CD4-positive, alpha-beta T cell treated with Interleukin-15 for 1 hour (primary cell): ENCODE results near the gene ODAM.
"Not testable (repeated sequence)": the region's sequence is repeated elsewhere in the genome, so short reads cannot be mapped to it uniquely, and the experiment has no call there.

ENCODE experiments used
- DNase-seq: peaks from one replicate; pipeline ENCODE4 v3.0.0-alpha.2; 2020

Gene ODAM

DNA sequence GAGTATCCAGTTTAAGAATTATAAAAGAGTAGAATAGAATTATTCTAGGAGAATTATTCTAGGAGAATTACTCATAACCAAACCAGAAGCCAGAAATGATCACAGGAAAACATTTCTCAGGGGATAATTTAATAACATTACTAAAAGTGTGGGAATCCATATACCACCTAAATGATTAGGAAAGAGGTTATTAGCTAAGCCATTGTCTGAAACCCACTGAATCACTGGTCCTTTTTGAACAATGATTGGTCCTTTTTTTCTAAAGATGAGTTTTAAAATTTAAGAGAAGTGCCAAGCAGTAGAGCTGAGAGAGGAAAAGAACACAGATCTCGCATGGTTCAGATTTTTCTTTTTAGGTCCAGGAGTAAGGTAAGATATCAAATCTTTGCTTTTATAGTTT, at the start of gene ODAM:
Gene ODAM, plus strand, starts transcription at position 301 of the 400 bp plus-strand sequence. CDS start 819 bp downstream, outside the sequence.
- no peak for DNase-seq

GRCh38 chr4:70151271-70151670, 44.3 kb upstream of the ODAM start:
- DNase-seq: no peak

GRCh38 chr4:70152088-70152487, 43.4 kb upstream of the ODAM start:
- DNase-seq: no peak

DNA sequence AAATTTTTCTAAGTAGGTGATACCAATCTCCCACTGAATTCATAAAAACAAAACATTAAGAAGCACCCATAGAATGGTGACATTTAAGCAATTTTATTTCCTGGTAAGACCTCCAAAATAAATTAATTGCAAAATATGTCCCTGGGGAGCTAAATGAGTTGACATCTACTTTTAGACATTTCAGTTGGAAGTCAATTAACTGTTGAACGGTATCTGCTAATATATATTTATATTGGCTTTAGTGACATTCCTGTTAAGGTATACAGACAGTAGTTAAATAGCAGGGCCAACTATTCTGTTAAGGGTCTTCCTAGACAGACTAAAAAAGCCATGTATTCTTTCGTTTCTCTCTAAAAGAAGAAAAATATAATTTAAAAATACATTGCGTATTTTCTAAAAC, 41.6 kb upstream of the ODAM start, which contains the start of gene PRR27:
Gene PRR27, plus strand, starts transcription at position 301 of the 400 bp plus-strand sequence. CDS start 139 bp downstream, outside the sequence.
- no peak for DNase-seq

- DNase-seq: no peak
Measured at GRCh38 chr4:70158576-70158975, 36.9 kb upstream of the ODAM start.

GRCh38 chr4:70177090-70177489, 18.4 kb upstream of the ODAM start:
- DNase-seq: no peak

DNA sequence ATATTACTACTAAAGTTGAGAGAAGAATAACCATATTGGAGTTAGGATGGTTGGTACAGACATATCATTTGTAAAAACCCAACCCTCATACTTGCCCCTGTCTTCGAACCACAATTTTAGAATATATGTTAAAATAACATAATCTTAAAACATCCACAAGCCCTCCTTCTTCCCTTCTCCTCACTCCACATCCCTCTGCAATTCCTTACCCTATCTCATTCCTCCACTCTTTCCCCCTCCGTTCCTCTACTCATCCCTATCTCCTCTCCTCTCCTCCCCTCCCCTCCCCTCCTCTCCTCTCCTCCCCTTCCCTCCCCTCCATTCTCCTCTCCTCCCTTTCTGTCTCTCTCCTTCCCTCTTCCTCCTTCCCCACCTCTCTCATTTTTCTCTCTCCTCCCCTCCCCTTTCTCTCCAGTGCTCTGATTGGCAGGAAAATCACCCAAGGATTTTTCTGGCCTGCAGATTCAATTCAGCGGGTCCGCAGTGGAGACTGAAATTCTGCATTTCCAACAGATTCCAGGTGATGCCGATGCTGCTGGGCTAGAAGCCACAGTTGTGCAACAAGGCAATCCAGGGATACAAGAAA, 17.4 kb upstream of the ODAM start:
- no peak for DNase-seq

GRCh38 chr4:70179811-70180210, 15.7 kb upstream of the ODAM start:
- no peak for DNase-seq

- no peak for DNase-seq
Measured at GRCh38 chr4:70181864-70182263, 13.7 kb upstream of the ODAM start.

DNA sequence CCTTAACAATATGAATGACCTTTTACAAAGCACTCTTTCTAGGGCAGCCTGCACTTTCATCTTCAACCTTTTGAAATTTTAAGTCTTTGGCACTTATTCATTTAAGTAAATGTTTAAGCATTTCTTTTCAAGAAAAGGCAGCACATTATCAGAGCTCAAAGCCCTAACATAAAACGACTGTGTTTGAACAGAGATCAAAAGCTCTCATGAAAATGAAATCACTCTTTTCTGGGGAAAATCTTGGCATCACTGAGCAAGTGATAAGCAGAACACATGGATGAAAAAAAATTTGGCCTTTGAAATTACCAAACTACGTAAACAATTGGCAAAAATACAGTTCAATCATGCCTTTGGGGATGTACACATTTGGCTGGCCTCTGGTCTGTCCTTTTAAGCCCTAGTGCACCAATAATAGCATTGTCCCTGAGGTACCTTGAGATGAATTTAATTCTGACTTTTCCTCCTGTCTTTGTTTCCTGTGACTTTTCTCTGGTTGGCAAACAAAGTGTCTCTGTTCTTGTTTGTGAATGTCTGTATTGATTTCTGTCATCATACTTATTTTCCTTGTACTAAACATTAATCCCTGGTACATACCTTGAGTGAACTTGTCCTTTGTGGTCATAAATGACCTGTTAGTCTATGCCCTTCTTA, 12.9 kb upstream of the ODAM start:
- no peak for DNase-seq

- DNase-seq: no peak
Measured at GRCh38 chr4:70183168-70183939, 12.2 kb upstream of the ODAM start.

DNA sequence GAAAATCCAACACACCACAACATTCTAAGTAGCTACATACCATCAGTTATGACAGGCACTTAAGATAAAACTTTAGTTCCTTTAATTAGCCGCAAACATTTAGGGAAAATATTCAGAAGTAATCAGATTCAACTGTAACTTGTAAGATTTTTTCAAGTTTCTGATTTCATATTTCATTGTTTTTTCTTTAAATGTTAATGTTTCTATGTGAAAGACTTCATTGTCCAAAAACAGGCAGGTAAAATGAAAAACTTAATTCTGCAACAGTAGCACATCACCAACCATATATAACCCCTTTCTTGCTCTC, 11.6 kb upstream of the ODAM start:
- no peak for DNase-seq

DNA sequence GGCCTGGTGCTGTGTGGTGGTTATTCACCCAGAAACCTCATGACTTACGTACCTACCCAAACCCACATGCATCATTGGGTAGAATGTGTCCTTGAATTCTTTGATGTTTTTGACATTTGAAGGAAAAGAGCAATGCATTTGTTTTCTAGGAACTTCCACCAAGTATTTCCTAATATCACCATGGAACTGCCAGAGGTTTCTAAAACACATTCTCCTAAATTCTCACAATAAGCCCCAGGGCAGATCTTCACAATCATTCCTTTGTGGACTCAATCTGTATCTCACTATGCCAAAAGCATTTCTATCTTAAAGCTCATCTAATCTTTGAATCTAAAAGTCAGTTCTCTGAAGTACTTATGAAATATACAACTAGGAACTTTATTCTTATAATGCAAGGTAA, 8.3 kb upstream of the ODAM start:
- DNase-seq: no peak

DNA sequence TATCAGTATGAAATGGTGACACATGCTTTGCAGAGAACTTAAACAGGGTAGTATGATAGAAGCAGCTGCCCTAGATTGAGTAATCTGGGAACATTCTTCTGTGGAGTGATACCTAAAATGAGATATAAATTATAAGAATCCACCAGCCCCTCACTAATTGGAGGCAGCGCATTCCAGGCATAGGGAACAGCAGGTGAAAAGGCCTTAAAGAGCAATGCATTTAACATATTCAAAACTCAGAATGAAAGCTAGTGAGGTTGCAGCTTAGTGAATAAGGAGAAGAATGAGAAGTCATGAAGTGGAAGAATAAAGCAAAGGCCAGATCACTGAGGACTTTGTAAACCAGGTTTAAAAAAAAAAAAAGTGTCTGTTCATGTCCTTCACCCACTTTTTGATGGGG, 4.9 kb upstream of the ODAM start:
- DNase-seq: no peak

- no peak for DNase-seq
Measured at GRCh38 chr4:70191647-70192046, 3.9 kb upstream of the ODAM start.

- no peak for DNase-seq
Measured at GRCh38 chr4:70192895-70193294, 2.6 kb upstream of the ODAM start.

DNA sequence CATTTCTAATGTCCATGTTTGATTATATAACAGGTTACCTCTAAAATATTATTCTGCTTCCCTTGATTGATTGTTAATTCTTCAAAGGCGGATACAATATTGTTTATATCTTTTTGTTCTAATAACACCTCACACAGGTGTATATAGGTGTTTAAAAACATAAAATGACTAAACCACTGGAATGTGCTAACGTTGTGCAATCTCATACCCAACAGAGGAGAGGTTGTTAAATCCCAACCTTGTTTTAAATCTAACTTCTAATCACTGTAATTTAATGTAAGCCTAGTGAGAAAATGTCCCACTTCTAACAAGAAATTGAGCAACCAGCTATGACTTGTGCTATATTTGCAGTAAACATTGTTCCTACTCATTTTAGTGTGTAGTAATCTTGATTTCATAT, 1.3 kb downstream of the ODAM start:
- DNase-seq: no peak

GRCh38 chr4:70197842-70198241, 2.3 kb downstream of the ODAM start:
- no peak for DNase-seq

DNA sequence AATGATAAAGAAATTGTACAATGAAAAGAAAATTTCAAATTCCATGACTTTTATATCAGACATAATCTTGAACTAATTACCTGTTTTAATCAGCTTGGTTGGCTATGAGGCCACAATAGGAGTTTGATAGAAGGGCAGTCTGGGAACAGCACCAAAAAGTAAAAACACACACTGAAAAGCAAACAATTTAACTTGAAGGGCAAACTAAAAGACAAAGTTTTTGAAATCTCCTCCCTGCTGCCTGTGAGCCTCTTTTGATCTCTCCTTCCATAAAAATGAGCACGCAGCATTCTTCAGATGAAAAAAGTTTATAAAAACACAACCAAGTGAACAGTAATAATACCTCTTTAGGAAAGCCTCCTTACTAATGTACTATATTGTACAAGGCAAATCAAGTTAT, 8.1 kb downstream of the ODAM start:
- no peak for DNase-seq

DNA sequence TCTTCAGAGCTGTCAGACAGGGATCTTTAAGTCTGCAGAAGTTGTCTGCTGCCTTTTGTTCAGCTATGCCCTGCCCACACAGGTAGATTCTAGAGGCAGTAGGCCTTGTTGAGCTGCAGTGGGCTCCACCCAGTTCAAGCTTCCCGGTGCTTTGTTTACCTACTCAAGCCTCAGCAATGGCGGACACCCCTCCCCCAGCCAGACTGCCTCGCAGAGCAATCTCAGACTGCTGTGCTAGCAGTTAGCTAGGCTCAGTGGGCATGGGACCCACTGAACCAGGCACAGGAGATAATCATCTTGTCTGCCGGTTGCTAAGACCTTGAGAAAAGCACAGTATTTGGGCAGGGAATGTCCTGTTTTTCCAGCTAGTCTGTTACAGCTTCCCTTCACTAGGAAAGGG, 17.2 kb downstream of the ODAM start:
- not testable (repeated sequence) for DNase-seq

GRCh38 chr4:70216109-70216508, 20.6 kb downstream of the ODAM start:
- not testable (repeated sequence) for DNase-seq

DNA sequence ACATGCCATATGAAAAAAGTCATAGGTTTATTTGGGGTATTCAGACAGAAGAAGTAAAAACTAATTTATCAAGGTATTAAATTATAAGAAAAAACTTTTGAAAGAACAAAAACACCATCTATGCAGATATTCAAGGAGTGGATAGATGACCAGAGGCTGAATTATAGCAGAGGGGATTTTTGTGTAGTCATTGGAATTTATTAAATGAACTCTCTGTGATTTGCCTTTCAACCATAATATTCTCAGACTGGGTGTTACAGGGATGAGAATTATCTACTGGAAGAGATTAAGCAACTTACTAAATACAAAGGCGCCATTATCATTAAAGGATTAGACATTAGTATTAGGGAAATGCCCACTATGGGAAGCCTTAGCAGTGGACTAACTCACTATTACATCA, 21.0 kb downstream of the ODAM start:
- not testable (repeated sequence) for DNase-seq

- not testable (repeated sequence) for DNase-seq
Measured at GRCh38 chr4:70221389-70221788, 25.9 kb downstream of the ODAM start.

DNA sequence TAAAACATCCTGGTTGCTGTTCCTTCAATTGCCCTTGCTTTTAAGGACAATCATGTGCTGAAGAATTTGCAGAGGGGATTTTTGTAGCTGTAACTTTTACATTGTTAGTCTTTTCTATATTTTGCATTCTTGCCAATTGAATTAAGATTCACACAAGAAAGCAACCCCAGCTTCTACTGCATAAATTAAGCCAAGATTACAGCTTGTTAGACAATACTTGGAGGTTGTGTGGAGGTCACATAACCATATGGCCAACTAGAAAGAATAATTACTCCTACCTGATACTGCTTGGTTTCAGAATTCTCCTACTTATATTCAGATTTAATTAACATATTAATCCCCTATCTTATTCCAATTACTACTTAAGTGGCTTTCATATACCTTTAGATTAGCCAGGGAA, 26.3 kb downstream of the ODAM start:
- DNase-seq: not testable (repeated sequence)
